DMS79 treated with DMSO at 0.1 percent for 48 hours (cell line): ENCODE data around the gene MVB12A.

Source experiments
- DNase-seq: peaks from one replicate; lab custom pipeline; 2025; lab: John Stamatoyannopoulos, UW

The MVB12A gene

GRCh38 chr19:17419621-17420474 lies at the start of gene MVB12A:
Gene MVB12A (plus strand): TSS chr19:17420047. CDS start chr19:17420136, 89 bp downstream.
- peak; percentile 97 for DNase-seq

GRCh38 chr19:17376935-17377600 lies 42.8 kb upstream of the MVB12A start, which contains the start of gene PLVAP:
Gene PLVAP (minus strand): TSS chr19:17377342. CDS start chr19:17377288, 54 bp downstream.
- no peak for DNase-seq

- DNase-seq = no peak
Observed at GRCh38 chr19:17378271-17378670, 41.6 kb upstream of the MVB12A start.

- DNase-seq = no peak
Observed at GRCh38 chr19:17379221-17379631, 40.6 kb upstream of the MVB12A start.

GRCh38 chr19:17380426-17381138 lies 39.3 kb upstream of the MVB12A start:
- DNase-seq = no peak

- peak; percentile 23 for DNase-seq
Observed at GRCh38 chr19:17385878-17386611, 33.8 kb upstream of the MVB12A start.

GRCh38 chr19:17389288-17389687 lies 30.6 kb upstream of the MVB12A start:
- DNase-seq = no peak

- no peak for DNase-seq
Observed at GRCh38 chr19:17389957-17390664, 29.7 kb upstream of the MVB12A start.

GRCh38 chr19:17390665-17391370 lies 29.0 kb upstream of the MVB12A start:
- DNase-seq = peak; percentile 78

- peak; percentile 43 for DNase-seq
Observed at GRCh38 chr19:17391371-17392151, 28.3 kb upstream of the MVB12A start.

GRCh38 chr19:17393002-17393401 lies 26.8 kb upstream of the MVB12A start:
- DNase-seq = no peak

GRCh38 chr19:17393914-17394313 lies 25.9 kb upstream of the MVB12A start, which contains the start of gene CCDC194:
Gene CCDC194 (minus strand): TSS chr19:17394196. CDS start chr19:17394158, 38 bp downstream.
- no peak for DNase-seq

- no peak for DNase-seq
Observed at GRCh38 chr19:17394891-17395415, 24.9 kb upstream of the MVB12A start.

- no peak for DNase-seq
Observed at GRCh38 chr19:17398902-17399527, 20.8 kb upstream of the MVB12A start.

- no peak for DNase-seq
Observed at GRCh38 chr19:17401628-17402027, 18.2 kb upstream of the MVB12A start.

GRCh38 chr19:17402982-17403855 lies 16.6 kb upstream of the MVB12A start:
- no peak for DNase-seq

- DNase-seq = no peak
Observed at GRCh38 chr19:17404015-17404414, 15.8 kb upstream of the MVB12A start.
